GM19455 (cell line): Measurements from ENCODE around the gene OPA3.
A peak's percentile ranks its signal among the peaks of the same experiment; 100 is the strongest.
"Not testable (repeated sequence)": the region's sequence is repeated elsewhere in the genome, so short reads cannot be mapped to it uniquely, and the experiment has no call there.

Experiments
- ATAC-seq: cut with Tn5 transposase; IDR thresholded peaks from one replicate; pipeline ENCODE4 v1.9.1; 2021; ENCODE audit not compliant: unreplicated experiment

The OPA3 gene

DNA sequence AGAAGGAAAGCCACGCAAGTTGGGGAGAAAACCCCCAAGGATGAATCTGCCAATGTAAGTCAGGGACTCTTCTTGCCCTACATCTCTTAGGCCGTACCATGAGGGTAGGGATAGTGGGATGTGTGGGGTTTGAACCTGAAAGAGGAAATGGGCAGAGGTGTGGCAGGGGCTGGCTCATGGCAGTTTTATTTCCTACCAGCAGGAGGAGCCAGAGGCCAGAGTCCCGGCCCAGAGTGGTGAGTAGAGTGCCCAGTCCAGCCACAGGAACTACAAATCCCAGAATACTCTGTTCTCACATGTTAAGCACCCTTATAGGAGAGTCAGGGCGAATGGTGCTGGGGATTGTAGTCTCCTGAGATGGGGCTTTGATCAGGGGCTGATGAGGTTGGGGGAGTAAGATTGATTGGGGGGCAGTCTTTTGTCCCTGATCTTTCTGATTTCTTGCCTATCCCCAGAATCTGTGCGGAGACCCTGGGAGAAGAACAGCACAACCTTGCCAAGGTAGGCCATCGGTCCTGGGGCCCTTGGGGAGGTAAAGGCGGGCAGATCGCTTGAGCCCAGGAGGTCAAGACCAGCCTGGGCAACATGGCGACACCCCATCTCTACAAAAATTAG is 60.9 kb downstream of the OPA3 start:
- peak; percentile 81 for ATAC-seq

DNA sequence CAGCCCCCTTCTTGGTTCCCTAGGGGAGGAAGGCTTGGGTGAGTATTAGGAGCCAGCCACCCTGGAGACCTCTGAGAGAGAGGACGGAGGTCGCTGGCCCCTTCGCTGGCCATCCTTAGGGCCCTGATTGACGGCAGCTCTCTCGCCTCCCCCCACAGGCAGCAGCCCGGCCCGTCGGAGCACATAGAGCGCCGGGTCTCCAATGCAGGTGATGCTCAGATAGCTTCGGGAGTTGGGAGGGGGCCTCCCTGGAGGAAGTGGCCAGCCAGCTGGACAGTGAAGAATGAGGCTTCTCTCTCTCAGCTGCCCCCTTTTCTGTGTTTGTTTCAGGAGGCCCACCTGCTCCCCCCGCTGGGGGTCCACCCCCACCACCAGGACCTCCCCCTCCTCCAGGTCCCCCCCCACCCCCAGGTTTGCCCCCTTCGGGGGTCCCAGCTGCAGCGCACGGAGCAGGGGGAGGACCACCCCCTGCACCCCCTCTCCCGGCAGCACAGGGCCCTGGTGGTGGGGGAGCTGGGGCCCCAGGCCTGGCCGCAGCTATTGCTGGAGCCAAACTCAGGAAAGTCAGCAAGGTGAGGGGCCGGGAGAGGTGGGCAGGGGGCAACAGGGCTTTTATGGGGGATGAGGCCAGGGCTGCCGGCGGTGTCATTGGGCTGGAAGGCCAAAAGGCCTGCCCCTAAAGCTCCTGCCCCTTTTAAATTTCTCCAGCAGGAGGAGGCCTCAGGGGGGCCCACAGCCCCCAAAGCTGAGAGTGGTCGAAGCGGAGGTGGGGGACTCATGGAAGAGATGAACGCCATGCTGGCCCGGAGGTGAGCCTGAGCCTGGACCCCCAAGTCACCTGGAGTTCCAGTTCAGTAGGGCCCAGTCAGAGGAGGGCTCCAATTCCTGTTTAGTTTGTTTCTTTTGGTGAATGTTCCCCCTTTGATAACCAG is 62.3 kb downstream of the OPA3 start:
- no peak for ATAC-seq

DNA sequence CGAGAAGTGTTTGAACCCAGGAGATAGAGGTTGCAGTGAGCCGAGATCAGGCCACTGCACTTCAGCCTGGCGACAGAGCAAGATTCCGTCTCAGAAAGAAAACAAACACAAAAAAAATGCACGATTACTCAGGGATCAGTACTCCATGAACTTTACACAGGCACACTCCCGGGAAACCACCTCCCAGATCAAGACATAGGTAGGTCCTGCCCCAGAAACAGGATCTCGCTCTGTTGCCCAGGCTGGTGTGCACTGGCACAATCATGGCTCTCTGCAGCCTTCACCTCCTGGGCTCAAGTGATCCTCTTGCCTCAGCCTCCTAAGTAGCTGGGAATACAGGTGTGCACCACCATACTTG is 66.2 kb downstream of the OPA3 start:
- no peak for ATAC-seq

DNA sequence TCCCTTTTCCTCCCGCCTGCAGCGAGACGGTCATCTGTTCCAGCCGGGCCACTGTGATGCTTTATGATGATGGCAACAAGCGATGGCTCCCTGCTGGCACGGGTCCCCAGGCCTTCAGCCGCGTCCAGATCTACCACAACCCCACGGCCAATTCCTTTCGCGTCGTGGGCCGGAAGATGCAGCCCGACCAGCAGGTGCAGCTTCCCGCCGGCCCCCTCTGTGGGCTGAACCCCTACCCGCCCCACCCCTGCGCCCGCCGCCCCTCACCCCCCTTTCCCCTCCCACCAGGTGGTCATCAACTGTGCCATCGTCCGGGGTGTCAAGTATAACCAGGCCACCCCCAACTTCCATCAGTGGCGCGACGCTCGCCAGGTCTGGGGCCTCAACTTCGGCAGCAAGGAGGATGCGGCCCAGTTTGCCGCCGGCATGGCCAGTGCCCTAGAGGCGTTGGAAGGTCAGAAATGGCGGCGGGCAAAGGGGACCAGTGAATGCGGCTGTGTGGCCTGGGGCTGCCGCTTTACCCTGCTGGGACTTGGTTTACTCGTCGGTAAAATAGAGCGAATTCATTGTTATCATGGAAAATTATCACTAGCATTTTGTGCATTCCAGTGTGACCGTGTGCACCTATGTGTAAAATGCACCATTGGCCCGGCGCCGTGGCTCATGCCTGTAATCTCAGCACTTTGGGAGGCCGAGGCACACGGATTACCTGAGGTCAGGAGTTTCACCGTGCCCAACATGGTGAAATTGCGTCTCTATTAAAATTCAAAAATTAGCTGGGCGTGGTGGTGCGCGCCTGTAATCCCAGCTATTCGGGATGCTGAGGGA is 66.7 kb downstream of the OPA3 start:
- ATAC-seq = no peak

DNA sequence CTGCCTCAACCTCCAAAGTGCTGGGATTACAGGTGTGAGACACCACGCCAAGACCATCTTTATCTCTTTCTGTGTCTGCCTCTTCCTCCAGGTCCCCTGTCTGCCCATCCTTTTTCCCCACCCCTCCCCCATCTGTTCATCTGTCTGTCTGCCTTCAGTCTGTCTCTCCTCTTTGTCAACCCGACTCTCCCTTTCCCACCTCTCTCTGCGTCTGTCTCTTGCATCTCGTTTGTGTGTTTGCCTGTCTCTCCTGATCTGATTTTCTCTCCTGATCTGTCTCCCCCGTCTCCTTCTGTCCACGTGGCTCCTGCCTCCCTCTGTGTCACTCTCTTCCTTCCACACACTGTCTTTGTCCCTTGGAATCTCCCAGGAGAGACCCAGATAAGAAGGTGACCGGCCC is 67.4 kb downstream of the OPA3 start:
- ATAC-seq = no peak

DNA sequence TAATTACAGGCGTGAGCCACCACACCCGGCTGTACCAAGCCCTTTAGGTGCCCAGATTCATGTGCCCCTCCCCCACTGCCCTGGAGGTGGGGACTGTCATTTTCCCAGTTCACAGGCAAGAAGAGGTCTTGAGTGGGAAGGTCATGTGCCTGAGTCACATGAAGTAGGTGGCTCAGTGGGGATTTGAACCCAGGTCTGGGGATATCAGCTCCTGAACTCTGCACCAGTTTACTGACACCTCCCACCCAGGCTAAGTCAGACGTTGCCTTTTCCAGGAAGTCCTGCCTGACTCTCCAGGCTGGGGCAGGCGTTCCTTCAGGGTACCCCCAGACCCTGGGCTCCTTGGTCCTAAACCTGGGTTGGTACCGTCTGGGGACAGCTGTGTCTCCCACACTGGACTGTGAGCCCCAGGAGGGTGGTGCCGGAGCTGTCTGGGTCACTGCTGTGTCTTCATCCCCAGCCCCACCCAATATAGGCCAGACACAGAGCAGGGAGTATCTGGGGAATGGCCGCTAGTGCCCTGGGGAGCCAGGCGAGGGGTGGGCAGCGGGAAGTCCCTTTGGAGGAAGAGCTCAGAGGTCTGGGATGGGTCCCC is 68.7 kb downstream of the OPA3 start:
- no peak for ATAC-seq

DNA sequence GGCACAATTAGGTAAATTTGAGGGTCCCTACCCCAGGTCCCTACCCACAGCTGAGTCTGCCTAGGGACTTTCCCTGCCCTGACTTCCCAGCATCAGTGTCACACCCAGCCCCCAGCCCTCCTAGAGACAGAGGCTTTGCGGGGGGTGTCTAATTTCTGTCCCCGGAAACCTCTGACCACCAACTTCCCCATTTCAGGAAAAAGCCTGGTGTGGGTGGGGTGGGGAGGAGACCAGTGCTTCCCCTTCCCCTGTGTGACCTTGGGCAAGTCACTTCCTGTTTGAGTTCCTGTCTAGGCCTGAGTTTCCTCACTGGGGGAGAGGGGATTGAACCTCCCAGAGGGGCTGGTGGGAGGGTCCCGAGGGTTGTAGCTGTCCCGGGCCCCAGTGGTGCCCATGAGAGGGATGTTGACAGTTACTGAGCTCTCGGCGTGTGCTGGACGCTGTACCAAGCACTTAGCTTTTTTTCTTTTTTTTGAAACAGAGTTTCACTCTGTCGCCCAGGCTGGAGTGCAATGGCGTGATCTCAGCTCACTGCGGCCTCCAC is 69.4 kb downstream of the OPA3 start:
- no peak for ATAC-seq

DNA sequence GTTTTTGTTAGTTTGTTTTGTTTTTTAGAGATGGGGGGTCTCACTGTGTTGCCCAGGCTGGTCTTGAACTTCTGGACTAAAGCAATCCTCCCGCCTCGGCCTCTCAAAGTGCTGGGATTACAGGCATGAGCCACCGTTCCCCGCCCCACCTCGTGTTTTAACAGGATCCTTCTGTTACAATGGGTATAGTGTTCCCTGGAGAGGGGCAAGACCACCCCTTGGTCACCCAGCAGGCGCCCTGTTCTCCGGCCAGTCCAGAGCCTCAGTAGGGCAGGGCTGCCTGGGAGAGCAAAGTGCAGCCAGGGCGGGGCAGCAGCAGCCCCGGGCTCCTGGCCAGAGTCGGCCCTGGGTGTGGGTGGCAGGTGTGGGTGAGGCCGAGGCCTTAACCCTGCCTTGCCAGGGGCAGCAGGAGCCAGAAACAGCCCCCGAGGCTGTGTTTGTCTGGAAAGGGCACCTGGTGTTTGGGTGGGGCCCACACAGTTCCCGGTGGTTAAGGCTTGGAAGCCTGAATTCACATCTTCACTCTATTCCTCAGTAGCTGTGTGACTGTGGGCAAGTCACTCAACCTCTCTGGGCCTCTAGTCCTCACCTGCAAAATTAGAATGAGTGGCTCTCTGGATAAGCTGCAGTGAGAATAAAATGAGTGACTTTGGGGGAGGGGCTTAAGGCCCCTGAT is 70.1 kb downstream of the OPA3 start:
- no peak for ATAC-seq

DNA sequence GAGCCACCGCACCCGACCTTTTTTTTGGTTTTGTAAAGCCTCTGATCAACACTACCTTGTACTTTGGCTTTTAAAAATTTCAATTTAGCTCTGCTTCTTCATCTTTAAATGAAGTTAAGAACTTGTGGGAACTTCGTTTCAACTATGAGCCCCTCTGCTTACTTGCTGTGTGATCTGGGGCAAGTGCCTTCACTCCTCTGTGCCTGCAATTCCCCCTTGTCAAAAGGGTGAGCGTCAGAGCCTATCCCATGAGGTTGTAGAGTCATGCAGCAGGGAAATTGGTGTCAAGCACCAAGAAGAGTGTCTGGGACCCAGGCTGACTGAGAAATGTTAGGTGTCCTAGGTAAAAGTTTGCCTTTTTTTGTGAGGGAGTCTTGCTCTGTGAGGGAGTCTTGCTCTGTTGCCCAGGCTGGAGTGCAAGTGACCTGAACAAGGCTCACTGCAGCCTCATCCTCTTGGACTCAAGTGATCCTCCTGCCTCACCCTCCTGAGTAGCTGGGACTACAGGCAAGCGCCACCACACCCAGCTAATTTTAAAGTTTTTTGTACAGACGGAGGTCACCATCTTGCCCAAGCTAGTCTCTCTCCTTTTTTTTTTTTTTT is 71.6 kb downstream of the OPA3 start:
- ATAC-seq = no peak

DNA sequence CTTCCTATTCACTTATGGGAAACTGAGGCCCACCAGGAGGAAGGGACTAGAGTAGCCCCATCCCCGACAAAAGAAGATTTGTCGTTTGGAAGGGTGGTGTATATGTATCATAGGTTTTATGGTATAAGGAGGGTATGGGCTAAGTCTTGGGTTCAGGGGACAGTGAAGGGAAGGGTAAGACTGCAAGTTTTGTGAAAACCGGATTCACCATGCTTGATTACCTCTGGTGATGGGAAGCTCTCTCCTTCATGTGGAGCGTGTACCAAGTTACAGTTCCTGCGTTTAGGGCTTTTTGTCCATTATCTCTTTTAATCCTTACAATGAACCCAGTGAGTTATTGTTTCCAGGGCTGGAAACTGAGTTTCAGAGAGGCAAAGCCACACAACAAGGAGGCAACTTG is 73.5 kb downstream of the OPA3 start:
- ATAC-seq = no peak

DNA sequence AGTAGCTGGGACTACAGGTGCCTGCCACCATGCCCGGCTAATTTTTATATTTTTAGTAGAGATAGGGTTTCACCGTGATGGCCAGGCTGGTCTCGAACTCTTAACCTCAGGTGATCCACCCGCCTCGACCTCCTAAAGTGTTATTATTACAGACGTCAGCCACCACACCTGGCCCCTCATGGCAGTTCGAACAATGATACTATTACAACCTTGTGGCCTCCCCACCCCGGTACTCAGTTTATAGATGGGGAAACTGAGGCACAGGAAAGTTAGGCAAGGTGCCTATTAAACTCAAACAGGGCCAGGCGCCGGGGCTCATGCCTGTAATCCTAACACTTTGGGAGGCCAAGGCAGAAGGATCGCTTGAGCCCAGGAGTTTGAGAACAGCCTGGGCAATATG is 74.2 kb downstream of the OPA3 start:
- not testable (repeated sequence) for ATAC-seq

DNA sequence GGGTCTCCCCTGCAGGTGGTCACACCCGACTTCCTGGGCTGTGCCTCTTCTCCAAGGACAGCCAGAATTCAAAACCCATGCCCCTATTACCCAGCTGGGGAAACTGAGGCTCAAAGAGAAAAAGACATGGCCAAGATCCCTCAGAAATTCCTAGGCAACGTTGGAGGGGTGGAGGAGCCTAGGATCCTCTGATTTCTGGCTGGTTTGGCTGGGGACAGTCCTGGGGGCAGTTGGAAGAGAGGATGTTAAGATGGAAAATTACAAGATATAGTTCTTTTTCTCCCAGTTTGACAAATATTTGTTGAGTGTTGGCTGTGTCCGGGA is 74.9 kb downstream of the OPA3 start:
- no peak for ATAC-seq

DNA sequence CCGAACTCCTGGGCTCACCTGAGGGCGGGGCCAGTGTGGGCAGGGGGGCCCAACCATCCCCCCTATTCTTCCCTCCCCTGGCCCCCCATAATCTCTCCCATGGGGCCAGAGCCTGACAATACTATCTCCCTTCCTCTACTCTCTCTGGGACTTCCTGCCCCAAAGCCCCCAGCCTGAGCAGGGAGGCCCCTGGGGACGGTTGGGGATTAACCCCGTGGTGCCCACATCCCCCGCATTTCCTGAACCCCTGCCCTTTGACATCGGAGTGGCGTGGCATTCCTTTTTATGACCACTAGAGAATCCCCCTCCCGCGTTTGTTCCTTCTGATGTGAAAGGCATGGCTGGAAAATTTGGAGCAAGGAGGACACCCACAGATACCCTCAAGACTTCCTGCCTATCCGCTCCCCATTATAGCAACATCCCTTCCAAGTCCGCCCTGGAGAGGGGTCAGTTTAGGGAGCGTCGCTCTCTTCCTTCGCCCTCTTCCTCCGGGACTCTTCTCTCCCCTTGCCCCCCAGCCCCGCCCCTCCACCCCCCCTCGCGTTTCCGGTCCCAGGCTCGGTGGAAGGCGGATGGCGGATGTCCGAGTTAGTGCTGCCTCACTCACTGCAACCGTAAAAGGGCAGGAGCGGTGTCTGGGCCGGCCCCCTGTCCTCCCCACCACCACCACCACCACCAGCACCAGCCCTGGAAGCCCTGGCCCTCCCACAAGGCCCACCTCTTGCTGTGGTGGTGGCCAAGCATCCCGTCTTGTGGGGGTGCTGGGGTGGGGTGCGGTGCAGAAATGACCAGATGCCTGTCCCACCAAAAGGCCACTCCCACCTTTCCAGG is 75.5 kb downstream of the OPA3 start:
- ATAC-seq = no peak

DNA sequence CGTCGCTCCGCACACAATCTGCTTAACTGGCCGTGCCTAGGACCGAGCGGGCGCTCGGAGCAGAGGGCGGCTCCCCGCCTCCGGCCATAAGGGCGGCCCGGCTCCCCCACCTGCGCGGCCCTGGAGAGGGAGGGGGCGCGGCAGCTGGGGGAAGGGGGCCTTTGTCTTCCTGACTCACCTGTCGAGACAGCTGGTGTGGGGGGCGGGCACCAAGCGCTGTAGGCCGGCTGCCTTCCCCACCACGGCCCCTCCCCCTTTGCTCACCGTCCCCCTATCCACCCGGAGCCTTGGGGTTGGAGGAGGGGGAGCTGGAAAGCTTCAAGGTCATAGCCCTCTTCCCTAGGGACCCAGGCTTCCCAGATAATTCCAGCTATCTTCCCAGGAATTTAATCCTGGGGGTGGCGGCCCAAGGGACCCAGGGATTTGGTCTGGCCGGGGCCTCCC is 76.2 kb downstream of the OPA3 start:
- ATAC-seq = no peak

DNA sequence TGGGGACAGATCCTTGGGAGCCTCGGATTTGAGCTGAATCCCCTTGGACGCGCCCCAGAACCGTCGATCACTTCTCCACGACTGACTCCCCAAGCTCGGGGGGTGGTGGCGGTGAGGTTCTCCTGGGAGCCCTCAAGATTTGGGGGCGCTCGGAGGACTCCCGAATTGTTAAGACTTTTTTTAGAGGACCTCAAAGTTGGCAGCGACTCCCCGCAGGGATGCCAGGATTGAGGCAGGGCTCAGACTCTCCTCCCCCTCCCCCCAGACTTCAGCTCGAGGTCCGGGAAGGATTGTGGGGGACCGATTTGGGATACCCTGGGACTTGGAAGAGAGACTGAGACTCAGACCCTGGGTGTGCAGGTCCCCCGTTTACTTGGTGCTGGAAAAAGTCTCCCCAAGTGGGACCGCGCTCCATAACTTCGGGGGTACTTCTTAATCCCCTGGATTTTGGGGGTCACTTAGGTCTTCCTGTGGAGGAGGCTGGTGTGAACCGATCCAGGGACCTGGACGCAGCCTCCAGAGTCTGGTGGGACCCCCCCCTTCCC is 76.7 kb downstream of the OPA3 start:
- no peak for ATAC-seq

DNA sequence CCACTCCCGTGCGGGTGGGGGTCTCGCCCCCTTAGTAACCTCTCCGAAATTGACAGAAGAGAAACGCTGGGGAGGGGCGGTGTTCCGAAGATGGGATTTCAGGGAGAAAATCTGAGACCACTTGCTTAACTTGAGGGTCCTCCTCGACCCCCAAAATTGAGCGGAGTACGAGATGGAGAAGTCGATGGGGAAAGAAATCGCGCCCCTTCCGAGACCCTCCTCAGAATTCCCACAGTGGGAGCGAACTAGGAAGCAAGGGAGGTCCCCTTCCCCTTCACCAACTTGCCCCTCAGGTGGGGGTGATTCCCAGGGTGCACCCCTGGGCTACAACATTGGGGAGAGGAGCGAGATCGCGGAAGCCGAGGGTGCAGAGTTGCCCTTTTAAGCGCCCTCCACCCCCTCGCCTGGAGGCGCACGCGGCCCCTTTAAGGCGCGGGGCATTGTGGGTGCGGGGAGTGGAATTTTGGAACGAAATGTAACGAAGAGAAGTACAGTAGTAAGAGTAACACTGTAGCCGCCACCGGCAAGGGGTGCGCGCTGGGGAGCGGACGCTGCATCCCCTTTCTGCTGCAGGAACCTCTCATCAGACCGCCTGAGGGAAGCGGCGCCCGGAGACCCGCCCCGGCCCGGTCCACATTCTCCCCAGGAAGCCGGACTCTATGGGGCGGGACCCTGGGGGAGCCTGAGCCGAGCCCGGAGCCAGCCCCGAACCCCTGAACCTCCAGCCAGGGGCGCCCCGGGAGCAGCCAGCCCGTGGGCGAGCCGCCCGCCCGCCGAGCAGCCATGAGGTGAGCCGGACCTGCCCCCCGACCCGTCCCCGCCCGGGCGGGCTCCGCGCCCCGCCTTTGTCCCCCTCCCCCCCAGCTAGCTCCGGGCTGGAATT is 77.4 kb downstream of the OPA3 start, which contains the start of gene VASP:
TSS of gene VASP (plus strand) at position 491 of the 883 bp plus-strand sequence. CDS start at position 784, 293 bp downstream.
- ATAC-seq = no peak

DNA sequence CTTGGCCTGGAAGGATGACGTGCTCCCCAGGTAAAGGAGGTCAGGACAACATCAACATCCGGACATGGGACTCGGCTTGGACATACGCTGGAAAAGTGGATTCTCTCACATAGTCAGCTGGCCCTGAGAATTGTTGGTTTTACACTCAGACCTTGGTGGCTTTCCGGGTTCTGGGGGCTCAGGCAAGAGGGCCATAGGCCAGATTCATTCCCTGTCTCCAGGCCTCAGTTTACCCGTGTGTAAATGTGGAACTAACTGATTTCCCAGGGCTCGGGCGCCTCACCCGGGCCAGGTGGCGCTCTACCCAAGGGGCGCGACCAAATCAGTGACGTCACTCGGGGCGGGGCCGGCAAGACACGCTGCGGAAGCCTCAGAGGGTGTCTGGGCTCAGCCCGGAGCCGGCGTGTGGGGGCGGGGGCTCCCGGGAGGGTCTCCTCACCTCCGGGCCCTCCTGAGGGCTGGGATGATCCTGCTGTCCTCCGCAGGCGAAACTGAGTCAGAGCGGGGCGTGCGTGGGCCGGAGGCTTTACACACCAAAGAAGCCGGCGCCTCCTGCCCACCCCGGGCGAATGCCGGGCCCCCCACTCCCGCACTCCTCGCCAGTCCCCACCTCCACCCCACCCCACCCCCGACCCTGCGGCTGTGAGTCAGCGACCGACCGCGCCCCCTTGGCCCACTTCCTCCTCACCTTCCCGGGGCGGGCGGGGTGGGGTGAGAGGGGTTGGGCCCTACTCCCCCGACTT is 78.2 kb downstream of the OPA3 start:
- ATAC-seq = peak; percentile 55

DNA sequence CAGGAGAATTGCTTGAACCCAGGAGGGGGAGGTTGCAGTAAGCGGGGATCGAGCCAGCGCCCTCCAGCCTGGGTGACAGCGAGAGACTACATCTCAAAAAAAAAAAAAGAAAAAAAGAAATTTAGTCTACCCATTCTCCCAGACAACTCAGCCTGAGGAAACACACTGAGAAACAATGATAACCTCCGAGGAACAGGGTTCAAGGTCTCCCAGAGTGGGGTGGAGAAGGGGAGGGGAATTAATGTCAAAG is 78.7 kb downstream of the OPA3 start:
- ATAC-seq = no peak
